ENCODE measurements around the gene SNF8. TPM values are rescaled to one million over a fixed set of nuclear protein-coding genes. Genes with fewer than 3 reads are reported as not detected.

SNF8 gene
- total RNA-seq, 2 experiments from 2014 or later = 73.0 to 101 TPM

DNA sequence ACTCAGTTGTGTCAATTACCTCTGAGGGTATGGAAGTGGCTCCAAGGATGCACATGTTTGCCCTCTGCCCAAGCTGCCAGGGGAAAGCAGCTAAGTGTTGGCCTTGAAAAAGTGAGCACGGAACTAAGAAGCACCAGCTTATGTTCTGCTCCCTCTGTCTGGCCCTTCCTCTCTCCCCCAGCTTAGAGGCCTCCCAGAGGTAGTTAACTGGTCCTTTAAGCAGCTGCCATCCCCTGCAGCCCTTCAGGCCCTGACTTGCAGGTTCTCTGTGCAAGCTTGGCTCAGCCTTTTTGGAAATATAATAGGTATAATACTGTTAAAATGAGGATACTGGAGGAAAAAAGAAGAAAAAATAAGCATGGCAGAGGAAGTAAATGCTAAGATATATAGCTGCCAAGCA lies 43.4 kb downstream of the SNF8 start:
- Mint-ChIP-seq H3K4me1 (peaks cover 3% of the 10 kb centered on the region), H3K36me3 (ENCODE audit: low read depth) (peaks cover 5% of the 10 kb centered on the region), H3K27ac (no peak overlapping the region), H3K9me3 (no peaks in the 10 kb centered on the region), H3K4me3 (no peak overlapping the region), H3K27me3 (no peaks in the 10 kb centered on the region)
- ChIA-PET CTCF (interaction anchor here (0.7 to 1.3 kb wide), 3 partner anchors 9 to 22 kb away, joined by 3 to 4 read pairs (median 4); partner anchors contain the start of gene ATP5MC1), POLR2A (no interaction called here)
- no peak for DNase-seq

DNA sequence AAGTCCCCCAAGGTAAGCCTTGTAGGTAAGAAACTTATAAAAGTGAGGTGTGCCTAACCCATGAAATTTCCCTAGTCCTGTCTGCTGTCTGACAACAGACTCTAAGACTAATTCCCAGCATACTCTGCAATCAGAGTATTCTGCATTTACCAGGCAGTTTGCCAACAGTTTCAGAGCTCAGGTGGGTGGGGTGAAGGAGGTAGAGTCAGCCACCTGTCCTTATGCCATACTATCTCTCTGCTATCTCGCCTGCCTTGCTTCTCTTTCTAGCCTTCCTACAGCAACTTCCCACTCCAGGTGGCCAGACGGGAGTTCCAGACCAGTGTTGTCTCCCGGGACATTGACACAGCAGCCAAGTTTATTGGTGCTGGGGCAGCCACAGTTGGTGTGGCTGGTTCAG lies 49.8 kb downstream of the SNF8 start:
- Mint-ChIP-seq H3K9me3 (no peaks in the 10 kb centered on the region), H3K4me3 (no peak overlapping the region), H3K4me1 (peaks cover 34% of the 10 kb centered on the region), H3K27me3 (no peaks in the 10 kb centered on the region), H3K27ac (no peak overlapping the region), H3K36me3 (ENCODE audit: low read depth) (peaks cover 17% of the 10 kb centered on the region)
- ChIA-PET CTCF (interaction anchor here (1.3 kb wide), 1 partner anchor 216 kb away, joined by 3 read pairs; no protein-coding TSS in a partner anchor), POLR2A (no interaction called here)
- no peak for DNase-seq

DNA sequence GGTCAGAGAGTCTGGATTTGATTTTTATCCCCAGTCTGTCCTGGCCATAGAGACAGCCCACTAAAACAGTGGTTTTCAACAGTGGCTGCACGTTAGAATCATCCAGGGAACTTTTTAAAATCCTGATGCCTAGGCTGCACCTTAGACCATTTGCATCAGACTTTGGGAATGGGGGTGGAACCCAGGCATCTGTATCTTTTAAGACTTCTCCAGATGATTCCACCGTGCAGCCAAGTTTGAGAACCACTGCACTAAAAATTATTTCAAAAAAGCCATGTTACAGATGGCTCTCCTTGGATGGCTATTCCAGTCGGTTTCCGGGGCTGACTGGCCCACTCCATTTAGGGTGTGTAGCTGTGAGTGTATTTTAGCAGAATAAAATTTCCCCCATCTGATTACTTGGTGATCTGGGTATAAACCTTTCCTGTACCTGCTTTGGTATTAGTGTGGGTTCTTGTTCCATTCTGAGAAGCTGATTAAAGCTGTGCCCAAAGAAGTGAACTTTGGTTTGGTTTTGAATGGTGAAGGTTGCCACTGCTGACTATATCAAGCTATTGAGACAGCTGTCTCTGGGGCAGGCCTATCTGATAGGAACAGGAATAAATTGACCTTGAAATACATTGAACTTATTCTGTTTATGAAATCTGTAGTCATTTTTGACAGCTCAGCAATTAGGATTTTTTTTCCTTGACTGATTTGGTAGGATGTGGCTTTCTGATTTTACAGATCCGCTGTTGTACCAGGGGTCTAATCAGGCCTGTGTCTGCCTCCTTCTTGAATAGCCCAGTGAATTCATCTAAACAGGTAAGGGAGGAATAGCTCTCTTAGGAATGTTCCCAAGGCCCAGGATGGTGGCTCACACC lies 50.8 kb downstream of the SNF8 start:
- Mint-ChIP-seq H3K9me3 (no peaks in the 10 kb centered on the region), H3K27me3 (no peaks in the 10 kb centered on the region), H3K36me3 (ENCODE audit: low read depth) (peaks cover 15% of the 10 kb centered on the region), H3K4me1 (peaks cover 34% of the 10 kb centered on the region), H3K27ac (peak overlapping the region; percentile 92), H3K4me3 (peak overlapping the region; percentile 94)
- ChIA-PET POLR2A (interaction anchor here (0.6 kb wide), 1 partner anchor 15 kb away, joined by 3 read pairs; no protein-coding TSS in a partner anchor), CTCF (interaction anchor here (1.3 to 2.9 kb wide), 4 partner anchors 9 to 215 kb away, joined by 3 to 12 read pairs (median 9); no protein-coding TSS in a partner anchor)
- no peak for DNase-seq

DNA sequence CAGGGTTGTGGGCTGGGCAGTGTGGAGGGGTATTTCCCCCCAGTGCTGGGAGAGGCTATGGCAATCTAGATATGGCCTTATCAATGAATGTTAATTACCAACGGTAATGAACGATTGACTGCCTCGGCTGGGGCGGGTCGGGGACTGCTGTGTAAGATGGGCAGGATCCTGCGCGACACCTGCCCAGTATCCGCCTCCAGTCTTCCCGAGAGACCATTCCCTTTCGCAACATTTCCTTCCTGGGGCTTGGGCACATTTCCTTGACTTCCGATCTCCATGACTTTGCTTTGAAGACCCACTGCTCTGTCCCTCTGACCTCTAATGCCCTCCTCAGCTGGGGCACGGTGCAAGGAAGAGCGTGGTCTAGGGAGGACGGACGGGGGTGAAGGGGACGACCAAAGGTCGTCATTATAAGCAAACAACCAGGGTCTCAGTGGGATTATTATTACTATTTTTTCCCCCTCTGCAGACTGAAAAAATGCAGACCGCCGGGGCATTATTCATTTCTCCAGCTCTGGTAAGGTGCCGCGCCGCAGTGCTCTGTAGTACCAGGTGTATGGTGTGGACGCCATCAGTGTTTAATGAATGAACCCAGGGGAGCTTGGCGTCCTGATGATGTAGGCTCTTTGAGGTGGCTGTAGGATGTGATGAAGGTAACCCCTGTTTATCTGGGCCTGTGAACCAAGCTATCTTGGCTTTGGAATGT lies 51.5 kb downstream of the SNF8 start:
- H3K9me3 Mint-ChIP-seq = no peaks in the 10 kb centered on the region

DNA sequence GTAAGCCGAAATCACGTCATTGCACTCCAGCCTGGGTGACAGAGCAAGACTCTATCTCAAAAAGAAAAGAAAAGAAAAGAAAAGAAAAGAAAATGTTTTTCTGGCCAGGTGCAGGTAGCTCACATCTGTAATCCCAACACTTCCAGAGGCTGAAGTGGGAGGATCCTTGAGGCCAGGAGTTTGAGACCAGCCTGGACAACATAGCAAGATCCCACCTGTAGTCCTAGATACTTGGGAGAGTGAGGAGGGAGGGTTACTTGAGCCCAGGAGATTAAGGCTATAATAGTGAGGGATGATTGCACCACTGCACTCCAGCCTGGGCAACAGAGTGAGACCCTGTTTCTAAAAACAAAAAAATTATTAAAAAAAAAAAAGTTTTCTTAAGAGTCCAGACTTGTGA lies 54.6 kb downstream of the SNF8 start:
- H3K4me1 Mint-ChIP-seq = peaks cover 24% of the 10 kb centered on the region
- CTCF ChIA-PET = interaction anchor here (1.2 to 1.7 kb wide), 2 partner anchors 165 to 218 kb away, joined by 3 read pairs; no protein-coding TSS in a partner anchor
- H3K27me3 Mint-ChIP-seq = no peaks in the 10 kb centered on the region
- no peak for DNase-seq
- POLR2A ChIA-PET = no interaction called here
- H3K36me3 Mint-ChIP-seq (ENCODE audit: low read depth) = peaks cover 6% of the 10 kb centered on the region
- no peak overlapping the region for H3K27ac Mint-ChIP-seq
- H3K9me3 Mint-ChIP-seq = no peaks in the 10 kb centered on the region
- no peak overlapping the region for H3K4me3 Mint-ChIP-seq

More for the DNA sequence above, 51.5 kb downstream of the SNF8 start:
- DNase-seq = no peak
- ChIA-PET CTCF (interaction anchor here (0.5 to 2.9 kb wide), 7 partner anchors 8 to 753 kb away, joined by 3 to 12 read pairs (median 6); no protein-coding TSS in a partner anchor), POLR2A (interaction anchor here (0.6 to 1.1 kb wide), 3 partner anchors 15 to 22 kb away, joined by 3 to 7 read pairs (median 4); partner anchors contain the start of gene UBE2Z)
- Mint-ChIP-seq H3K27me3 (no peaks in the 10 kb centered on the region), H3K4me3 (peak overlapping the region; percentile 94), H3K27ac (peak overlapping the region; percentile 92), H3K4me1 (peaks cover 34% of the 10 kb centered on the region), H3K36me3 (ENCODE audit: low read depth) (peaks cover 15% of the 10 kb centered on the region)

DNA sequence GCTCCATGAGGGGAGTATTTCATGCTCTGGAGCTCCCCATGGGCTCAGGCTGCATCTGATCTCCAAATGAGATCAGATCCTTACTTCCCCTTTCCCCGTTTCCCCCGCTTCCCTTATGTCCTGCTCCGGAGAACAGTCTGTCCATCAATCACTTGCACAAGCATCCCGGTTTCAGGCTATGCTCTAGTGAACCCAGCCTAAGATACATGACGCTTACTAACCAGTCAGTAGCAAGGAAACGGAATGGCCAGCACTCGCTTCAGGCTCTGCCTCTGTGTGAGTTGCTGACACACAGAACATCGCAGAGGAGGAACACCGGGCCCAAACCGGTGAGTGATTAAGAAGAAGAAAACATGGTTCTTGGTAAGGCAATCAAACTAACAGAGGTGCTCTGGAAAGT lies 61.5 kb downstream of the SNF8 start:
- Mint-ChIP-seq H3K4me1 (peaks cover 15% of the 10 kb centered on the region), H3K27ac (no peak overlapping the region), H3K36me3 (ENCODE audit: low read depth) (no peaks in the 10 kb centered on the region), H3K4me3 (no peak overlapping the region), H3K27me3 (no peaks in the 10 kb centered on the region), H3K9me3 (no peaks in the 10 kb centered on the region)
- ChIA-PET CTCF (interaction anchor here (1.1 kb wide), 1 partner anchor 100 kb away, joined by 6 read pairs; no protein-coding TSS in a partner anchor), POLR2A (no interaction called here)
- DNase-seq = no peak

- POLR2A ChIA-PET = no interaction called here
- CTCF ChIA-PET = interaction anchor here (0.9 to 5.0 kb wide), 4 partner anchors 52 to 99 kb away, joined by 4 to 42 read pairs (median 6); partner anchors contain the start of gene CALCOCO2
- no peak overlapping the region for H3K27ac Mint-ChIP-seq
- no peaks in the 10 kb centered on the region for H3K9me3 Mint-ChIP-seq
- no peak overlapping the region for H3K4me3 Mint-ChIP-seq
- H3K27me3 Mint-ChIP-seq = no peaks in the 10 kb centered on the region
- peak; percentile 19 for DNase-seq
- H3K4me1 Mint-ChIP-seq = peaks cover 15% of the 10 kb centered on the region
- no peaks in the 10 kb centered on the region for H3K36me3 Mint-ChIP-seq (ENCODE audit: low read depth)
These were observed 62.4 kb downstream of the SNF8 start for GRCh38 chr17:48882272-48882671.

Other genes with a start within 250 kb of the SNF8 start
- not detected for gene PRAC1, start 222.3 kb downstream of the SNF8 start, total RNA-seq
- not detected for gene PRAC2, start 221.7 kb downstream of the SNF8 start, total RNA-seq
- gene HOXB13, start 216.1 kb downstream of the SNF8 start, total RNA-seq = not detected
- gene TTLL6, start 127.6 kb downstream of the SNF8 start, total RNA-seq = not detected
- 100 to 1,000 TPM; 171 to 214 TPM for gene CALCOCO2, start 113.8 kb downstream of the SNF8 start, total RNA-seq
- 10 to 100 TPM; 64.1 to 85.5 TPM for gene ATP5MC1, start 52.1 kb downstream of the SNF8 start, total RNA-seq
- 10 to 100 TPM; 74.5 to 76.5 TPM for gene UBE2Z, start 36.4 kb downstream of the SNF8 start, total RNA-seq
- gene GIP, start 23.8 kb upstream of the SNF8 start, total RNA-seq = not detected
- gene IGF2BP1, start 52.5 kb upstream of the SNF8 start, total RNA-seq = under 1 TPM in 1 of 2 experiments, not detected in 1; 0.04 TPM
- gene B4GALNT2, start 187.9 kb upstream of the SNF8 start, total RNA-seq = not detected